GM19395 (cell line): ENCODE results near the gene CLEC17A.
"Not testable (repeated sequence)": the region's sequence is repeated elsewhere in the genome, so short reads cannot be mapped to it uniquely, and the experiment has no call there.

ENCODE experiments used
- ATAC-seq: cut with Tn5 transposase; IDR thresholded peaks from one replicate; pipeline ENCODE4 v1.9.1; 2021; ENCODE audit warnings: mild to moderate bottlenecking, moderate library complexity; ENCODE audit not compliant: unreplicated experiment

CLEC17A gene

GRCh38 chr19:14558370-14559066, 24.4 kb upstream of the CLEC17A start:
- no peak for ATAC-seq

GRCh38 chr19:14559916-14560775, 22.7 kb upstream of the CLEC17A start:
- no peak for ATAC-seq

GRCh38 chr19:14560776-14561108, 22.1 kb upstream of the CLEC17A start:
- no peak for ATAC-seq

GRCh38 chr19:14561249-14561648, 21.6 kb upstream of the CLEC17A start:
- no peak for ATAC-seq

GRCh38 chr19:14561847-14562351, 21.0 kb upstream of the CLEC17A start:
- no peak for ATAC-seq

GRCh38 chr19:14562660-14563589, 20.0 kb upstream of the CLEC17A start:
- ATAC-seq: no peak

GRCh38 chr19:14563590-14563926, 19.3 kb upstream of the CLEC17A start:
- no peak for ATAC-seq

GRCh38 chr19:14563989-14564651, 18.8 kb upstream of the CLEC17A start:
- no peak for ATAC-seq

- ATAC-seq: not testable (repeated sequence)
Observed at GRCh38 chr19:14564652-14565297, 18.1 kb upstream of the CLEC17A start.

- ATAC-seq: no peak
Observed at GRCh38 chr19:14565298-14565679, 17.6 kb upstream of the CLEC17A start.

- no peak for ATAC-seq
Observed at GRCh38 chr19:14565765-14566711, 16.8 kb upstream of the CLEC17A start.

GRCh38 chr19:14566712-14567077, 16.2 kb upstream of the CLEC17A start:
- ATAC-seq: no peak

GRCh38 chr19:14567079-14567478, 15.8 kb upstream of the CLEC17A start:
- no peak for ATAC-seq

- ATAC-seq: no peak
Observed at GRCh38 chr19:14570864-14571527, 11.9 kb upstream of the CLEC17A start.

GRCh38 chr19:14571695-14572490, 11.0 kb upstream of the CLEC17A start, which contains the start of gene NDUFB7:
Gene NDUFB7, minus strand, starts transcription at chr19:14572066. Its CDS starts 66 bp downstream, at chr19:14572000.
- ATAC-seq: peak; percentile 85

- no peak for ATAC-seq
Observed at GRCh38 chr19:14575428-14575980, 7.4 kb upstream of the CLEC17A start.

GRCh38 chr19:14576363-14576762, 6.5 kb upstream of the CLEC17A start:
- ATAC-seq: no peak
